HepG2 (cell line): ENCODE measurements around the gene THAP9. TPM values are rescaled to one million over a fixed set of nuclear protein-coding genes. Genes with fewer than 3 reads are reported as not detected.

ENCODE experiments used
- BRCA1 ChIP-seq: sonication (generic); formaldehyde crosslinking; IDR thresholded peaks from 2 replicates; pipeline ENCODE4 v1.4.0; 2020; ENCODE audit warnings: missing genetic modification reagents
- EZH2 ChIP-seq: conservative IDR thresholded peaks from 2 replicates; pipeline ENCODE4 v1.6.1; 2012; ENCODE audit warnings: mild to moderate bottlenecking, low read depth, low read length, moderate library complexity
- HNRNPUL1 ChIP-seq: fragments of 200-400 bp; formaldehyde crosslinking; IDR thresholded peaks from 2 replicates; pipeline ENCODE4 v1.6.1; 2017; ENCODE audit warnings: low read depth, mild to moderate bottlenecking, low read length, moderate library complexity
- KDM3A ChIP-seq: IDR thresholded peaks from 2 replicates; pipeline ENCODE4 v1.6.1; 2018; ENCODE audit warnings: low read depth, missing compliant biosample characterization
- KDM4B ChIP-seq: sonication (generic); formaldehyde crosslinking; IDR thresholded peaks from 2 replicates; pipeline ENCODE4 v1.4.0; 2020; ENCODE audit warnings: missing genetic modification reagents
- NR1H2 ChIP-seq: sonication (generic); formaldehyde crosslinking; IDR thresholded peaks from 2 replicates; pipeline ENCODE4 v1.8.1; 2022; ENCODE audit warnings: low read depth, missing genetic modification reagents, borderline replicate concordance
- RBM39 ChIP-seq: fragments of 200-400 bp; formaldehyde crosslinking; IDR thresholded peaks from one replicate; pipeline ENCODE4 v1.6.1; 2018; ENCODE audit warnings: antibody characterized with exemption, mild to moderate bottlenecking, low read depth, low read length; ENCODE audit not compliant: poor library complexity, severe bottlenecking
- SIN3B ChIP-seq: fragments of 150-350 bp; IDR thresholded peaks from 2 replicates; pipeline ENCODE4 v1.6.1; 2014; ENCODE audit warnings: low read length
- SKI ChIP-seq: fragments of 450-650 bp; IDR thresholded peaks from one replicate; pipeline ENCODE4 v1.6.1; 2018; ENCODE audit warnings: mild to moderate bottlenecking; ENCODE audit not compliant: partially characterized antibody
- SP140L ChIP-seq: sonication (generic); formaldehyde crosslinking; IDR thresholded peaks from 2 replicates; pipeline ENCODE4 v1.4.0; 2020; ENCODE audit warnings: missing genetic modification reagents, borderline replicate concordance
- SP5 ChIP-seq: IDR thresholded peaks from 2 replicates; pipeline ENCODE4 v1.6.1; 2016; ENCODE audit warnings: low read depth, borderline replicate concordance
- ZNF432 ChIP-seq: sonication (generic); formaldehyde crosslinking; IDR thresholded peaks from 2 replicates; pipeline ENCODE4 v1.5.0; 2020; ENCODE audit warnings: missing genetic modification reagents, mild to moderate bottlenecking, borderline replicate concordance
- ZNF558 ChIP-seq: sonication (generic); formaldehyde crosslinking; IDR thresholded peaks from 2 replicates; pipeline ENCODE4 v1.9.0; 2022; ENCODE audit warnings: mild to moderate bottlenecking, missing genetic modification reagents, borderline replicate concordance
- ZNF574 ChIP-seq: sonication (generic); formaldehyde crosslinking; IDR thresholded peaks from 2 replicates; pipeline ENCODE4 v1.4.0; 2020; ENCODE audit warnings: missing genetic modification reagents
- ZNF674 ChIP-seq: sonication (generic); formaldehyde crosslinking; IDR thresholded peaks from 2 replicates; pipeline ENCODE4 v1.5.0; 2020; ENCODE audit warnings: low read depth, mild to moderate bottlenecking, missing genetic modification reagents
- ZNF775 ChIP-seq: sonication (generic); formaldehyde crosslinking; IDR thresholded peaks from 2 replicates; pipeline ENCODE4 v1.4.0; 2020; ENCODE audit warnings: missing genetic modification reagents, mild to moderate bottlenecking, moderate library complexity, borderline replicate concordance
- ZNF780A ChIP-seq: sonication (generic); formaldehyde crosslinking; IDR thresholded peaks from 2 replicates; pipeline ENCODE4 v1.8.0; 2022; ENCODE audit warnings: mild to moderate bottlenecking, missing genetic modification reagents, moderate library complexity
- polyA plus RNA-seq, 8 experiments: library from polyadenylated mRNA; depleted of rRNA in 3 of 8; stranded (reverse) in 7 of 8; unstranded in 1 of 8; fragments of >200 nt; fragmentation: Illumina TruSeq in 4 of 8; extraction: Trizol in 4 of 8; gene quantifications; 2 replicates each; pipeline versions ENCODE4 v1.2.1 to v1.2.3, GENCODE V29; 2011 to 2016; ENCODE audit warnings: low read depth in 4 of 8, missing spikeins in 1 of 8, mixed read lengths in 1 of 8; ENCODE audit not compliant: insufficient read depth in 1 of 8
- total RNA-seq, 5 experiments: library from RNA; depleted of rRNA; stranded (reverse); fragments of >200 nt; fragmentation: Illumina TruSeq; extraction: Trizol; gene quantifications; 2 replicates each; pipeline ENCODE4 v1.2.3, GENCODE V29; 2016; ENCODE audit warnings: low read depth in 1 of 5
- TF ChIP-seq, protein P1 (sequence below): sonication (generic); formaldehyde crosslinking; IDR thresholded peaks from 2 replicates; pipeline ENCODE4 v1.5.0; 2020; ENCODE audit warnings: mild to moderate bottlenecking, missing genetic modification reagents, borderline replicate concordance
- TF ChIP-seq, protein P2 (sequence below), 2 experiments: fragments of 450-650 bp in 1 of 2; sonication (generic) in 1 of 2; formaldehyde crosslinking; IDR thresholded peaks; 2 replicates each; pipeline versions ENCODE4 v1.5.0 to v1.8.0; 2020 to 2022; ENCODE audit warnings: mild to moderate bottlenecking in 1 of 2, missing genetic modification reagents in 1 of 2
- TF ChIP-seq, protein P3 (sequence below): sonication (generic); formaldehyde crosslinking; IDR thresholded peaks from 2 replicates; pipeline ENCODE4 v1.8.0; 2022; ENCODE audit warnings: low read depth, missing genetic modification reagents

The THAP9 gene
- total and polyA plus RNA-seq, 2 of the 13 experiments (the other 11 are each of a cell fraction or from before 2014, with no cell fraction given) = 6.0 to 7.2 TPM

GRCh38 chr4:82900411-82901182 lies at the start of gene THAP9 (continued):
- TF ChIP-seq, protein P1, sequence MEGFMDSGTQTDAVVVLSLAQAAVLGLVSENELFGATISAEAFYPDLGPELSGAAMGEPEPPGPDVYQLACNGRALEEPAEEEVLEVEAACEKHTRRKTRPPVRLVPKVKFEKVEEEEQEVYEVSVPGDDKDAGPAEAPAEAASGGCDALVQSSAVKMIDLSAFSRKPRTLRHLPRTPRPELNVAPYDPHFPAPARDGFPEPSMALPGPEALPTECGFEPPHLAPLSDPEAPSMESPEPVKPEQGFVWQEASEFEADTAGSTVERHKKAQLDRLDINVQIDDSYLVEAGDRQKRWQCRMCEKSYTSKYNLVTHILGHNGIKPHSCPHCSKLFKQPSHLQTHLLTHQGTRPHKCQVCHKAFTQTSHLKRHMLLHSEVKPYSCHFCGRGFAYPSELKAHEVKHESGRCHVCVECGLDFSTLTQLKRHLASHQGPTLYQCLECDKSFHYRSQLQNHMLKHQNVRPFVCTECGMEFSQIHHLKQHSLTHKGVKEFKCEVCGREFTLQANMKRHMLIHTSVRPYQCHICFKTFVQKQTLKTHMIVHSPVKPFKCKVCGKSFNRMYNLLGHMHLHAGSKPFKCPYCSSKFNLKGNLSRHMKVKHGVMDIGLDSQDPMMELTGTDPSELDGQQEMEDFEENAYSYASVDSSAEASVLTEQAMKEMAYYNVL (CRISPR knock-in tag) = no peak; the same call in 1 of the 2 replicates
- TF ChIP-seq, protein P2, sequence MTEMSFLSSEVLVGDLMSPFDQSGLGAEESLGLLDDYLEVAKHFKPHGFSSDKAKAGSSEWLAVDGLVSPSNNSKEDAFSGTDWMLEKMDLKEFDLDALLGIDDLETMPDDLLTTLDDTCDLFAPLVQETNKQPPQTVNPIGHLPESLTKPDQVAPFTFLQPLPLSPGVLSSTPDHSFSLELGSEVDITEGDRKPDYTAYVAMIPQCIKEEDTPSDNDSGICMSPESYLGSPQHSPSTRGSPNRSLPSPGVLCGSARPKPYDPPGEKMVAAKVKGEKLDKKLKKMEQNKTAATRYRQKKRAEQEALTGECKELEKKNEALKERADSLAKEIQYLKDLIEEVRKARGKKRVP (CRISPR knock-in tag; IDR thresholded peaks at IDR 0.05) = peak in 1 of 2 experiments; percentile 66; a peak in 2 of 4 replicates
- TF ChIP-seq ZNF432 (no peak), SP5 (peak; percentile 49; the same call in 1 of the 2 replicates), ZNF574 (CRISPR knock-in tag) (peak; percentile 81), NR1H2 (no peak), ZNF780A (0 out of 2 replicates have a peak, but pooled peaks have one; percentile 61), BRCA1 (CRISPR knock-in tag) (no peak), RBM39 (peak; percentile 53), KDM3A (CRISPR knock-in tag) (no peak), SKI (no peak), HNRNPUL1 (no peak), EZH2 (no peak), SP140L (CRISPR knock-in tag) (no peak), KDM4B (CRISPR knock-in tag) (peak; percentile 17; the same call in 1 of the 2 replicates), ZNF775 (CRISPR knock-in tag) (no peak), ZNF558 (no peak; the same call in 1 of the 2 replicates), SIN3B (0 out of 2 replicates have a peak, but pooled peaks have one; percentile 8), ZNF674 (CRISPR knock-in tag) (no peak)
- TF ChIP-seq, protein P3, sequence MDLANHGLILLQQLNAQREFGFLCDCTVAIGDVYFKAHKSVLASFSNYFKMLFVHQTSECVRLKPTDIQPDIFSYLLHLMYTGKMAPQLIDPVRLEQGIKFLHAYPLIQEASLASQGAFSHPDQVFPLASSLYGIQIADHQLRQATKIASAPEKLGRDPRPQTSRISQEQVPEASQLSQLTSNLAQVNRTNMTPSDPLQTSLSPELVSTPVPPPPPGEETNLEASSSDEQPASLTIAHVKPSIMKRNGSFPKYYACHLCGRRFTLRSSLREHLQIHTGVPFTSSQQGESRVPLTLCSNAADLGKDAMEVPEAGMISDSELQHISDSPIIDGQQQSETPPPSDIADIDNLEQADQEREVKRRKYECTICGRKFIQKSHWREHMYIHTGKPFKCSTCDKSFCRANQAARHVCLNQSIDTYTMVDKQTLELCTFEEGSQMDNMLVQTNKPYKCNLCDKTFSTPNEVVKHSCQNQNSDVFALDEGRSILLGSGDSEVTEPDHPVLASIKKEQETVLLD (CRISPR knock-in tag) = peak; percentile 24; the same call in 1 of the 2 replicates
